GM12878 (cell line): ENCODE data around the gene SUFU. TPM values are rescaled to one million over a fixed set of nuclear protein-coding genes. Genes with fewer than 3 reads are reported as not detected.

ENCODE experiments used
- ATF2 ChIP-seq: IDR thresholded peaks from 2 replicates; pipeline ENCODE4 v1.6.1; 2012; ENCODE audit warnings: low read length, inconsistent platforms
- BHLHE40 ChIP-seq, 2 experiments: fragments of 450-650 bp in 1 of 2; IDR thresholded peaks; 2 replicates each; pipeline ENCODE4 v1.6.1; 2011 to 2017; ENCODE audit warnings: low read depth in 2 of 2, borderline replicate concordance in 1 of 2, improper control_type of control experiment in 1 of 2, low read length in 1 of 2, mild to moderate bottlenecking in 1 of 2
- CBX5 ChIP-seq: sonication (generic); IDR thresholded peaks from 2 replicates; pipeline ENCODE4 v1.6.1; 2016; ENCODE audit warnings: low read depth, moderate library complexity, mild to moderate bottlenecking, inconsistent platforms
- CREB1 ChIP-seq: IDR thresholded peaks from 2 replicates; pipeline ENCODE4 v1.6.1; 2012; ENCODE audit warnings: low read depth, mild to moderate bottlenecking, inconsistent platforms
- DPF2 ChIP-seq: fragments of 450-650 bp; IDR thresholded peaks from 2 replicates; pipeline ENCODE4 v1.6.1; 2017; ENCODE audit warnings: mild to moderate bottlenecking
- E4F1 ChIP-seq: fragments of 450-650 bp; IDR thresholded peaks from 2 replicates; pipeline ENCODE4 v1.6.1; 2018; ENCODE audit warnings: borderline replicate concordance, mild to moderate bottlenecking; ENCODE audit not compliant: partially characterized antibody
- EED ChIP-seq: sonication (generic); IDR thresholded peaks from 2 replicates; pipeline ENCODE4 v1.6.1; 2016; ENCODE audit warnings: antibody characterized with exemption, low read depth
- ELK1 ChIP-seq: IDR thresholded peaks from 2 replicates; pipeline ENCODE4 v1.6.1; 2012; ENCODE audit warnings: low read depth, low read length, improper control_type of control experiment
- HDAC2 ChIP-seq: fragments of 200-600 bp; sonication (generic); IDR thresholded peaks from 2 replicates; pipeline ENCODE4 v1.6.1; 2017
- IRF3 ChIP-seq: fragments of 450-650 bp; IDR thresholded peaks from 2 replicates; pipeline ENCODE4 v1.6.1; 2014; ENCODE audit warnings: mild to moderate bottlenecking
- JUND ChIP-seq: IDR thresholded peaks from 2 replicates; pipeline ENCODE4 v1.6.1; 2012; ENCODE audit warnings: low read depth, mild to moderate bottlenecking, low read length, improper control_type of control experiment, moderate library complexity
- MLLT1 ChIP-seq: fragments of 450-650 bp; IDR thresholded peaks from 2 replicates; pipeline ENCODE4 v1.6.1; 2016; ENCODE audit warnings: mild to moderate bottlenecking
- NRF1 ChIP-seq: conservative IDR thresholded peaks from 2 replicates; pipeline ENCODE4 v1.6.1; 2011; ENCODE audit warnings: mild to moderate bottlenecking, low read depth, low read length, improper control_type of control experiment
- PBX3 ChIP-seq: IDR thresholded peaks from 2 replicates; pipeline ENCODE4 v1.6.1; 2011; ENCODE audit warnings: mild to moderate bottlenecking, low read depth, low read length, moderate library complexity; ENCODE audit not compliant: insufficient replicate concordance
- POLR2AphosphoS5 ChIP-seq: IDR thresholded peaks from 2 replicates; pipeline ENCODE4 v1.6.1; 2011; ENCODE audit warnings: mild to moderate bottlenecking, low read length, inconsistent platforms
- POU2F2 ChIP-seq: IDR thresholded peaks from 3 replicates; pipeline ENCODE4 v1.6.1; 2011; ENCODE audit warnings: low read depth, mild to moderate bottlenecking, low read length, borderline replicate concordance
- RB1 ChIP-seq: fragments of 450-650 bp; formaldehyde crosslinking; IDR thresholded peaks from 2 replicates; pipeline ENCODE4 v1.6.1; 2017; ENCODE audit warnings: mild to moderate bottlenecking, borderline replicate concordance
- SMC3 ChIP-seq: IDR thresholded peaks from 2 replicates; pipeline ENCODE4 v1.6.1; 2011; ENCODE audit warnings: low read length, improper control_type of control experiment, borderline replicate concordance
- polyA plus RNA-seq, 11 experiments: library from polyadenylated mRNA; depleted of rRNA in 4 of 11; unstranded in 6 of 11; stranded (reverse) in 5 of 11; fragments of >200 nt; fragmentation: Nextera tagmentation in 4 of 11; fragmentation: Illumina TruSeq in 1 of 11; extraction: Ambion mirVana in 4 of 11; extraction: Trizol in 1 of 11; gene quantifications; 1 replicate in 1 of 11; 2 replicates in 10 of 11; pipeline versions ENCODE4 v1.2.1 to v1.2.3, GENCODE V29; 2011 to 2016; ENCODE audit warnings: inconsistent platforms in 2 of 11, missing spikeins in 2 of 11, low read depth in 1 of 11
- total RNA-seq, 4 experiments: library from RNA; depleted of rRNA in 3 of 4; stranded (reverse); fragments of >200 nt in 3 of 4; fragmentation: Illumina TruSeq in 1 of 4; extraction: Trizol in 1 of 4; gene quantifications; 2 replicates each; pipeline versions ENCODE4 v1.2.1 to v1.2.3, GENCODE V29; 2013 to 2021

Gene SUFU
- total and polyA plus RNA-seq, 10 of the 15 experiments (the other 5 are each of a cell fraction or from before 2014, with no cell fraction given) = 0.68 to 7.7 (median 2.4) TPM

- no peak for TF ChIP-seq MLLT1
- TF ChIP-seq CBX5 = no peak
- peak; percentile 98 for TF ChIP-seq PBX3
- peak; percentile 76 for TF ChIP-seq NRF1
- no peak for TF ChIP-seq E4F1
- no peak for TF ChIP-seq JUND
- peak; percentile 90 for TF ChIP-seq SMC3
- TF ChIP-seq POU2F2 = 0 out of 3 replicates have a peak, but pooled peaks have one; percentile 43
- TF ChIP-seq EED = no peak
- TF ChIP-seq IRF3 = 0 out of 2 replicates have a peak, but pooled peaks have one; percentile 67
- no peak for TF ChIP-seq ELK1
- TF ChIP-seq POLR2AphosphoS5 = peak; percentile 71; the same call in 1 of the 2 replicates
- TF ChIP-seq HDAC2 = no peak
- peak; percentile 80 for TF ChIP-seq CREB1
- TF ChIP-seq RB1 = no peak
- no peak for TF ChIP-seq ATF2
- TF ChIP-seq DPF2 = peak; percentile 96
- peak; percentile 15 to 40; a peak in 1 of 4 replicates for TF ChIP-seq BHLHE40 (IDR thresholded peaks at IDR 0.05; ENCODE audit: borderline replicate concordance in 1 of 2, low read depth in 2 of 2, low read length in 1 of 2)
Observed at GRCh38 chr10:102503264-102504178, at the start of gene SUFU (continued).
